ENCODE results near the gene DPP6.

GRCh38 chr7:154584352-154585252 lies 532.4 kb downstream of the DPP6 start:
- TF ChIP-seq POLR2AphosphoS5 (IDR thresholded peaks at IDR 0.05; ENCODE audit: low read depth, low read length) (no peak), POLR2A (IDR thresholded peaks at IDR 0.05; ENCODE audit: low read depth, low read length) (no peak), PAX5 (IDR thresholded peaks at IDR 0.05; ENCODE audit: insufficient read depth, low read length, severe bottlenecking) (no peak), SPI1 (IDR thresholded peaks at IDR 0.05; ENCODE audit: low read depth, low read length) (no peak)
